GM21737 (cell line): ENCODE data around the gene CACNB1.

Experiments used
- ATAC-seq: cut with Tn5 transposase; IDR thresholded peaks from one replicate; pipeline ENCODE4 v1.9.1; 2021; ENCODE audit warnings: mild to moderate bottlenecking, moderate library complexity; ENCODE audit not compliant: unreplicated experiment

The CACNB1 gene

DNA sequence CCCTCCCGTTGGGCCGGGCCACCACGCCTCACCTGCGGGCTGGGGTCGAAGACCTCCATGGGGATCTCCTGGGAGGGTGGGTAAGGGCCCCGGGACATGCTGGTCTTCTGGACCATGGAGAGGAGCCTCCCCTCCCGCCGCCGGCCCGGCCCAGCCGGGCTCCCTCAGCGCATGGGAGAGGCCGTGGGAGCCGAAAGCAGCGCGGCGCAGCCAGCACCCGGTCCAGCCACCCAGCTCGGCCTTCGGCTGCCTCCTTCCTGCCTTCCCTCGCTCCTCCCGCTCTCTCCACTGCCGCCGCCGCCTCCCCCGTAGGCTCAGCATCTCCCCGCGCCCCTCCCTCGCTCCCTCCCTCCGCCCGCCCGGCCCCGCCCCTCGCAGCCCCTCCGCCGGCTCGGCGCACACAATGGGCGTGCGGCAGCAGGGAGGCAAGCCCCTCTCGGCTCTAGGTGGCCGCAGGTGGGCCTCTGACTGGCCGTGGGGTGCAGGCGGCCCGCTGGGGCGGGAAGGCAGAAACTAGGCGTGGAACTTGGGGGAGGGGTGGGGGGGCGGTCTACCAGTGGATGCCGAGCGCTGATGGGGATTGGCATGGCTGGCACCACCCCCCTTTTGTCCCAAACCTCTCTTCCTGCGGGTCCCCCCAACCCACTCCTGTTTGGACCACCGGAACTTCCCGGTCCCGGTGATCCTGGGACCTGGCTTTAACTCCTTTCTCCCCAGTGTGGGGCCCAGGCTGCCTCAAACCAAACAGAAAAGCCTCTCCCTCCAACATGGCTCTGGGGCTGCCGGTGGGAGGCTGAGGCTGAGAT is at the start of gene CACNB1:
Gene CACNB1 (minus strand): TSS at position 290 of the 806 bp plus-strand sequence. CDS start 174 bp downstream, at position 116.
- no peak for ATAC-seq

DNA sequence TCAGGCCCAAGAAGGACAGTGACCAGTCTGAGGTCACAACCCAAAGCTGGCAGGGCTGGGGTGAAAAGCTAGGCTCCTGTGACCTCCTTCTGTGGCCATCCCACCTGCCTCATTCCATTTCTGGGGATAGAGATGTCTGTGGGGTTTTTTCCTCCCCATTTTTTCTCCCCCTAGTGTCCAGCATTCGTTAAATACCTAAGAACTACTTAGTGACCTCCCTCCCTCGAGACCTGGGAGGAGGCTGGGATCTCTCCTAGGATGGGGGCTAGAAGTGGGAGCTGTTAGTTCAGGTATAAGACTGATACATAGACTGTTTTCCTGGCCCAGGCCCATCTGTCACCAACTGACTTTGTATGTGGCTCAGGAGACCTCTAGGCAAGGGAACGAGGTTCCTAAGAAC is 48.8 kb upstream of the CACNB1 start:
- ATAC-seq = no peak

DNA sequence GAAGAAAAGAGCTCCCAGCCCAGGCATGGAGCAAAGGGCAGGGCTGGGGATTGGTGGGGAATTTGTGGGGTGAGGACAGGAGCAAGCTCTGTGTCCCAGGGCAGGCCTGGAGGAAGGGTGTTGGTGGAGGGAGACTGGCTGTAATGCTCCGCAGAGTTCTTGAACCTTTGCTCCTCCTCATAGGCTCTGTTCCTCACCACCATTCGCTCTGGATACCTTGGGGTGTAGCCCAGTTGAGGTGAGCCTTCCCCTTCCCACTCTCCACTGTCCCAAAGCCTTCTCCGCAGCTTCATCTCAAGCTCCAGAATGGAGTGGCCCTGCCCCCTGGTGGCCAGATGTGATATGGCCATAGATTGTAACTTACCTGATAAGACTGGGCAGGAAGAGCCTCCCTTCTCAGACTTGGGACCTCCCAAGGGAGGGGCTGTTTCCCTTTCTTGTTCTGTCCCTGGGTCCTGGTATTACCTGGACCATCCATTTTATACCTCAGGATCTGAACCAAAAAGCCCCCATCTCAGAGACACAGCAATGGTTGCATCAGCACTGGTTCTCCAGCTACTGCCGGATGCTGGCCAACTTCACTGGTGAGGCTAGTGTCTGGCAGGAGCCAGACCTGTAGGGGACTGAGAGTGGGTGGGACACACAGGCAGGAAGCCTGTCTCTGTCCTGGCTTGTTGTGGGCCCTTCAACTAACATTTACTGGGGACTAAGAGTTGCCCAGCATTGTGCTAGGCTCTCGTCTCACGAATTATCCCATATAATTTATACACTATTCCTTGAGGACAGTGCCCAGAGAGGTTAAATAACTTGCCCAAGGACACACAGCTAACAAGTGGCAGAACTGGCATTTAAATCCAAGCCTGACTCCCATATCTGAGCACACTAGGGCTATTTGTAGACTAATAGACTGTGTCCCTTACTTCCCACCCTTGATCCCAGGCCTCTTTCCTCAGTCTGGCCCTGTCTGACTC is 47.4 kb upstream of the CACNB1 start:
- no peak for ATAC-seq

DNA sequence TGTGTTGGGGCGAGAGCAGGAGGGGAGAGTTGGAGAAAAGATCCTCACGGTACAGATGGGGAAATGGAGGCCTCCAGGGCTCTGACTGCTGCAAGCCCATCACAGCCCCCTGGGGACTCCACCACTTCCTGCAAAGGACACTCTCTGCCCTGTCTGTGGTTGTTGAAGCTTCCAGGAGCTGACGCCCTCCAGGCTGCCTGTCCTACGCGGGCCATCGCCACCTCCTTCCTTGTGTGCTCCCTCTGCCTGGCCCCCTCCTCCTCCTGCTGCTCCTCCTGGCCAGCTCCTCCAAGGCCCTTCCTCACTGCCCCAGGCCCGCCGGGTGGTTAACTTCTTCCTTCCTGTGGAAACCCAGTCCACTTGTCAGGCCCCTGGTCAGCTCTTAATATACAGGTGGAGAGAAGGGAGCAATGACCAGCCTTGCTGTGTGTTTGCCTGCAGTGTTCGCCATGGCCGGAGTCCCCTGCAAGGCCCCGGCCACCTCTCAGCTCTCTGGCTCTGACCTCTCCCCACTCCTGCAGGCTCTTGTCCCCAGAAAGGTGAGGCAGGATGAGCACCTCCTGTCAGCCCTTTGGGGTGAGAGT is 46.6 kb upstream of the CACNB1 start:
- no peak for ATAC-seq

DNA sequence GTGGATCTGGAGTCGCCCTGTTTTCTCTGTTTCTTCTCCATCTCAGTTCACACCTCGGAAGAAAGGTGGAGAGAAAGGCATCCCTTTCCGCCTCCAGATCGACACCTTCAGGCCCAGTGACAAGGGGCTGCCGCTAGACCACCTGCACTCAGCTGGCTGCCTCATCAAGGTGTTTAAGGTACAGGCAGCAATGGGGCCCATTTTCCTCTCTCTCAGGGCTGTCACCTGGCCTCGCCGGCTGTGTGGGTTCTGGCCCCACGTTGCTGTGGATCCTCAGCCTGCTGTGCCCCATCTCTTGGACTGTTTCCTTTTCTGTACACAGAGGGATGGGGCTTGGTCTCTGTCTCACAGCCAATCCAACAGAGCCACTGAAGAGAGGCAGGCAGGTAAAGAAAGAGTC is 45.7 kb upstream of the CACNB1 start:
- ATAC-seq = no peak

DNA sequence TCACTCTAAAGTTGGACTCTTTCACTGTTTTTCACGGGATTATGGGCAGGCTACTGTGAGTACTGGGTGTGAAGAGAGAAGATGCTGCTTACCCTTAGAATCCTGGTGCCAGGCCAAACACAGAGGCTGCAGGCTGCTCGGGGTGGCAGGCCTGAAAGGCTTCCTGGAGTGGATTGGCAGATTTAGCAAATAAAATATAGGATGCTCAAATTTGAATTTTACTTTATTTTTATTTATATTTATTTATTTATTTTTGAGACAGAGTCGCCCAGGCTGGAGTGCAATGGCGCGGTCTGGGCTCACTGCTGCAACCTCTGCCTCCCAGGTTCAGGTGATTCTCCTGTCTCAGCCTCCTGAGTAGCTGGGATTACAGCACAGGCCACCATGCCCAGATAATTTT is 43.2 kb upstream of the CACNB1 start:
- no peak for ATAC-seq

DNA sequence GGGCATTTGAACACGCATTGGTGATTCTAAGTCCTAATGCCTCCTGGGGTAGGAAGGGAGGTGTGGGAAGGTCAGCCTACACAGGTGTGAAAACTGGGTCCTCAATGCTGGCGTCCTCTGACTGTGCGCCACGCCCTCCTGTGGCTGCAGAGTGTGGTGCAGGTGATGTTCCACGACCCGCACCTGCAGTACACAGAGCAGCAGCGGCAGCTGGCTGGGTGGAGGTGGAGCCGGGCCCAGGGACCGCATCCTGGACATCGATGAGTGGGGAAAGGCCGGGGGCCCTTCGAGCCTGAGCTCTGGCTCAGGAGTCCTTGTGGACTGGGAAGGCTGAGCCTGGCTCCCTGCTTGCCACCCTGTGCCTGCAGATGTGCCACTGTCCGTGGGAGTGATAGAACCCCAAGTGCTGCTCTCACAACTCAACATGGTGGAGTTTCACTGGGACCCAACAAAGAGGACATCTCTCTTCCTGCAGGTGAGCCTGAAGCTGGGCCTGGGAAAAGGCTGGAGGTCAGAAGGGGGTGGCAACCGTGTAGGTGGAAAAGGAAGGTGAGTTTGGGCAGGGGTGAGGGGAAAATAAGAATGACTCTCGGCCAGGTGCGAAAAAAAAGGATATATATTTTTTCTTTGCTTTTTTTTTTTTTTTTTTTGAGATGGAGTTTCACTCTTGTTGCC is 42.3 kb upstream of the CACNB1 start:
- ATAC-seq = no peak

DNA sequence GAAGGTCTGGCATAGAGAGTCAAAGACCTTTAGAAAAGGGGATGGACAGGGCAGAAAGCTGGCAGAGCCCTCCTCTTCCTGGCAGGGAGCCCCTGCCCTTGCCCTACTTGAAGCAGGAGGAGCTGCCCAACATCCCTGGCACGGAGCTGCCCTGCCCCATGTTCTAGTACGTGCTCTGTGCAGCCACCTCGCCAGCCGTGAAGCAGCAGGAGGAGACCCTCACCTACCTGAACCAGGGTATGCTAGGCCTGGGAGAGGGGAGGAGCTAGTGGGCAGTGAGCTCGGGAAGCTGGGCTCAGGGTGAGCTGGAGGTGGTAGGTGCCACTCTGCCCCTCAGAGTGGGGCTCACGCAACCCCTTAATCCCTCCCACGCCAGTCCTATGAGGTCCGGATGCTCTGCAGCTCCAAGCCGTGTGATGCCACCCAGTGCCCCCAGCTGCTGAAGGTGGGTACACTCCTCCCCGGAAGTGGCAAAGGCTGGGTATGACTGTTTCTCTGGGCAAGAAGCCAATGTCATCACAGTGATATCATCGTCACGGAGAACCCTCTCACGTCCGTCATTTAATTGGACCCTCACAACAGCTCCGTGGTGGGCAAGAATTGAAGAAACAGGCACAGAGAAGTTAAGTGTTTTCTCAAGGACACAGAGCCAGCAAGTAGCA is 41.0 kb upstream of the CACNB1 start:
- ATAC-seq = no peak

DNA sequence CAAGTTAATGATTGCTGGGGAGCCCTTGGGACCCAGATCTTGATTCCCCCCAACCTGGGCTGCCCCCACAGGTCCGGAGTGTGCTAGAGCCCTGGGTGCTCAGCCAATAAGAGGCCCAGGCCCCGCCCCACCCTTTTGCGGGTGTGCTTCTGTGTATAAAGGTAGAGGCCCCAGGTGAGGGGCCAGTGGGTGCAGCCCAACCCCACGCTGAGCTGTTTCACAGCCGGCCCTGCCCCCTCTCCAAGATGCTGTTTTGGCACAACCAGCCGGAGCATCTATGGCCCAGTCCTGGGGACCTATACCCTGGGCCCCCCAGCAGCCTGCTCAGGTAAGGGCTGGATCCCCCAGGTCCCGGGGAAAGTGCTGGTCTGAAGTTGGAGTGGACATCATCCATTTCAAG is 40.1 kb upstream of the CACNB1 start:
- ATAC-seq = no peak

DNA sequence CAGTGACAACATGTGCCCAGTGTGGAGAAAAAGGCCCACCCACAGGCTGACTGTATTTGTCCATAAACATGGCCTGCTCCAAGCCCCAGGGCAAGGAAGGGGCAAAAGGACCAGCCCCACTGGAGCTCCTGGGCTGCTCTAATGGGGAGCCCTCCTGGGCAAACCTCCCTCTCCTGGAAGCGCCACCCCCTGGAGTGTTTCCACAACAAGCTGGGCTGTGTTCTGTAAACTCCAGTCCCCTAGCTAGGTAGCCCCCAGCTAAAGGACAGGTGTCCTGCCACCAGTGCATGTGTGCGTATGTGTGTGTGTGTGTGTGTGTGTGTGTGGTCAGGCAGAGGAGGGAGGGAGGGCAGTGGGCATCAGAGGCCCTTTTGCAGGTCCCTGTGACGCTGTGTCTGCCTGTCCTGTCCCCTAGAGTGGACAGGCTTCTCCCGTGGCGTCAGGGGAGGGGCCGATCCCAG is 39.5 kb upstream of the CACNB1 start:
- no peak for ATAC-seq

DNA sequence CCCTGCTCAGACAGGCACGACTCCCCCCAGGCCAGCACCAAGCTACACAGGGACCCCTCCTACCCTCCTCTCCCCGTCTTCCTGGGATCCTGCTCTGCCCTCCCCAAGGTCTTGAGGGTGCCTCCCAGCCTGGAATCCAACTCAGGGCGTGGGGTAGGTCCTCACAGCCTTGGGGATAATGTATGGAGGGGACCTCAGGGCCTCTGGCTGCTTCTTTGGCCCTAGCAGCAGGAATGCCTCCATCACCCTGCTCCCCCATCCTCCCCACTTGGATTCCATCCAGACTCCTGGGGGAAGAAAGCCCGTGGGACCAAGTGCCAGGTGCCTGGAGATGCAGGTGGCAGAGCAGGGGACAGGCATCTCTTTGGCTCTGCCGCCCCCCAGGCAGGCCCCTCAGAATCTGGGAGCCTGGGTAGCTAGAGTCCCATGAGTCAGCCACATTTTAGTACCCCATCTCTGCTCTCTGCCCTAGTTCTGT is 39.0 kb upstream of the CACNB1 start:
- ATAC-seq = no peak

DNA sequence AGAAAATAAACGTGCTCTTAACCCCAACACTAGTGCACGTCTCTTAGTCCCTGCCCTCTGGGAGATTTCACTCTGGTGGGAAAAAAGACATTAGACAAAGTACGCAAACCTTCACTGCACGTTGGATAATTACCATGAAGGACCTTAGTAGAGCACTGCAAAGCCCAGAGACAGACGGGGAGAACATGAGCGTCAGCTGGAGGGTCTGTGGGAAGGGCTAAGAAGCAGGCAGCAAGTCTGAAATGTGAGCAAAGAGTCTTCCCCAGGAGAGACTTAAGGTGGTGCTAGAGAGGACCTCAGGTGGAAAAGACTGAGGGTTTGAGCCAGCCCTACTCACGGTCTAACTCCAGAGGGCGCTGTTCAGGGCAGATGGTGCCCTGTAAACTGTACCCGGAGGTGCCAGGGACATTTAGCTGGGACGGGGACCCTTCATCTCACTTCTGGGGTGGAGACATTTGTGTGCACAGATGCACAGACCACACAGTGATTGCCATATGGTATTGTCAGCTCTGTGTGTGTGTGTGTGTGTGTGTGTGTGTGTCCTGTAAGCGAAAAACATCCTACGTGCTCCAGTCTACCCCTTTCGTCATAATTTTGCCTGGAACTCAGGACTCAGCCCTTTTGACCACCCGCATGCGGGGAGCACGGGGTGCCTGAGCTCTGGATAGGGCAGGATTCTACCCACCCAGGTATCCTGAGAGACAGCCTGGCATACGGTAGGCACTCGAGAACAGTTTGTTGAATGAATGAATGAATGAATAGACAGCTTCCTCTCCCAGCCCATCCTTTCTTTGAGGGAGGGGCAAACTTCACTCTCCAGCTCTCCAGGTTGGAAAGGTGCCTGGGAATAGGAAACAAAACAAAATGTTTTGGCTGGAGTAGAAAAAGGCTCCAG is 38.3 kb upstream of the CACNB1 start:
- no peak for ATAC-seq

DNA sequence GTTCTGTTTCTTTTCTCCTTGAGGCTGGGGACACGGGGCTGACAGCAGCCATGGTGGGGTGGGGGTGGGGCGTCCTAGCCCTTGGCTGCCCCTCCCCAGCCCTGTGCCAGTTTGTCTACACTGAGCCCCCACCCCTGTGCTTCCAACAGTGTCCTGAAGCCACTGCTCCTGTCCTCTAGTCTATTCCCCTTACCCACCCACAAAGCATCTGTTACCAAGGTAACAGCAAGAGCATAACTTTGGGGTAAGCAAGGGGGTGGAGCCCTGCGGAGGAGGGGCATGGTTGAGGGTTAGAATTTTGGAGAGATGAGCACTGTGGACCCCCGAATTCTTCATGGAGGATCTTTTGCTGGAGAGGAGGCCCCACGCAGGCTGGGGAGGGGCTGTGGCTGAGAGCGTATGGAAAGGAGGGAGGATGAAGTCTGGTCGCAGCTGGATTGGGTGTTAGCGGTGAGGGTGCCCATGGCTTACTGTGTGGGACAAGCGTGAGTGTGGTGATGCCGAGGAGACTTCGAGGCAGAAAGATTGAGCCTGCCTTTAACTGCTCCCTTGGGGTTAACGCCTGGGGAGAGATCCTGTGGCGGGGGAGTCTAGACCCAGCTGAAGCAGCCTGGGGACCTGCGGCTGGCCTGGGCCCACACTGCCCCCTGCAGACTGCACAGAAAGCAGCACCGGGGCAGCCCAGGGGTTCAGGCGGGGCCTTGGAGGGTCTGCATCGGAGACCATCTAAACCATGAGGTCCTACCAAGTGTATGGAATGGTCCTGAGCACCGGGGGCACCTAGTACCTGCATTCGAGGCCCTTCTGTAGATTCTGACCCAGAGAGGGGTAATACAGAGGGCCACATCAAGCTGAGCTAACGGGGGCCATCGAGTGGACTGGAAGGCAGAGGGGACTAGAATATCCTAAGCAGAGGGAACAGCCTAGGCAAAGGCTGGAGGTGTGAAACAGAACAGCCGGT is 34.4 kb upstream of the CACNB1 start:
- no peak for ATAC-seq

DNA sequence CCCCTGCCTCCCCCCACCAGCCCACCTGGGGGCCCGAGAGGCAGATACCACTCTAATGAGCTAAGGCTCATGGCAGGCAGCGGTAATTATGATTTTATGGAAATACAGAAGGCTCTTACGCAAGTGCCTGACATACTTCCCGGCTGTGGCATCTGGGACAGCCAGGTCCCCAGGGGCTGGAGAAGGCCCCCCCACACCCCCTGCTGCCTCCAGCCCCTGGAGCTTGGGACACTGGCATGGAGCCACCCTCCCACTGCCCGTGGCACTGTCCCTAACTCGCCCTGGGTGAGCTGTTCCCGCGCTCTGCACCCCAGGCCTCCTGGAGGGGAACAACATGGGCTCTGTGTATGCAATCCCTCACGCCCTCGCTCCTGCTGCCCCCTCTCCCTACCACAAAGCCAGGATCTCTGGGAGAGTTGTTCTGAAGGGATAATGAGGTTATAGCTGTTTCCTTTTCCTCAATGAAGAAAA is 33.7 kb upstream of the CACNB1 start:
- no peak for ATAC-seq

DNA sequence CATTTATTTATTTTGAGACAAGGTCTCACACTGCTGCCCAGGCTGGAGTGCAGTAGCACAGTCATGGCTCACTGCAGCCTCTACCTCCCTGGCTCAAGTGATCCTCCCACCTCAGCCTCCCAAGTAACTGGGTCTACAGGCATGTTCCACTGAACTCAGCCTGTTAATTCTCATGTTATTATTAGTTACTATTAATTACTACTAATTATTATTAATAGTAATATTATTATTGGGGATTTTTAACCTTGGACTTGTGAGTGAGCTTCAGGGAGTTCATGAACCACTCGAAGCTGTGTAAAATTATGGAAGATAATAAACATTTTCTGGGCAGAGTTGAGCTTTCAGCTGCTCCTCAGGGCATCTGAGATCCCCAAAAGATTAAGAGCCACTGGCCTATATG is 32.9 kb upstream of the CACNB1 start:
- no peak for ATAC-seq

DNA sequence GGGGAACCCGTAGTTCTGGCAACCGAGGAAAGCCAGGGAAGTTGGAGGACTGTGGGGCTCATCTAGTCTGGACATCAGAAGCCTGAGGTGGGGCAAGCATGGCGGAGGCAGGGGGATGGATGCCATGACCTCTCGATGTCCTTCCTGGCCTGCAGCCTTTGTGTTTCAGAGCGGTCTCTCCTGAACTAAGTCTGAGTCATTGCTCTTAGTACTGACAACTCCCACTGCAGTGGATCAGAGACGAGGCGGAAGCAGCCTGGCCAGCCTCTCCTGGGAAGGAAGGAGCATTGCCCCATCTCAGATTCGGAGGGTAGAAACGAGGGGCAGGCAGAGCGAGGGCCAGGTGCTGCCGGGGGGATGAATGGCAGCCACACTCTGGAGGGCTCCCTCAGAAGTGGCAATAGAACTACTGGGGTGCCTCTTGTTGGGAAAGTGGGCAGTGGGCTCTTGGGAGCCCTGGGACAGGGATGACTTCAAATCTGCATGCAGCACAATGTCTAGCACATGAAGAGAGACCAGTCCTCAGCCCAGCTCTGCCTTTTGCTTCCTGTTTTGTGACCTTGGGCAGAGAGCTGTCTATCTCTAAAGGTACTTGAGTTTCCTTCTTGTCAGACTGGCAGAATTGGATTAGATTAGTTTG is 31.9 kb upstream of the CACNB1 start:
- no peak for ATAC-seq

DNA sequence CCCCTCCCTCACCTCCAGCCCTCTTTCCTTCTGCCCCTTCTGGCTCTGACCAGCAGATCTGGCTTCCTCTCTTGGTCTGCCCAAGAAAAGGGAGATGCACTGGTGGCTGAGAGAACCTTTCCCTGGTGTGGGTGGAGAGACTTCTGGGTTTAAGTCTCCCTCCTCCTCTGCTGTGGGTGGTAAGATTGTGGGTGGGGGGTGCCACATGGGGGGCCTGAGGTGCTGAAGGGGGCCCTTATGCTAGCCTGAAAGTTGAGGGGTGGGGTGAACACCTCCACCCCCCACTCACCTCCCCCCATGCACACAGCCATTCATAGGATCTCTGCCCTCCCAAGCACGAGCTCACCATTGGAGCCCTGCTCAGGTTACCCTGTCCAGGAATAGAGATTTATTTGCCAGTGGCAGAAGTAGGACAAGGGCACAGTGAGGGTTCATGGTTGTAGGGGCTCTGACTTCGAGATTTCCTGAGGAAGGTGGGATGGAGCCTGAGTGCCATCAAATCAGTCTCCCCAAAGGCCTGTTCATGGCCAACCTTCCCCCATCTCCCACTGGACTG is 30.0 kb upstream of the CACNB1 start:
- ATAC-seq = no peak
